Stomach (tissue), 4 donors: ENCODE measurements around the gene BCAM.

Experiments used
- EP300 ChIP-seq: sonication (generic); formaldehyde crosslinking; IDR thresholded peaks from one replicate; pipeline ENCODE4 v1.6.1; 2017; ENCODE audit warnings: antibody characterized with exemption
- POLR2A ChIP-seq, 4 donors: fragments of 450-650 bp; IDR thresholded peaks; one replicate each; pipeline ENCODE4 v1.6.1; 2016; ENCODE audit warnings: antibody characterized with exemption in 4 of 4, control low read depth in 2 of 4, mild to moderate bottlenecking in 1 of 4, moderate library complexity in 1 of 4

DNA sequence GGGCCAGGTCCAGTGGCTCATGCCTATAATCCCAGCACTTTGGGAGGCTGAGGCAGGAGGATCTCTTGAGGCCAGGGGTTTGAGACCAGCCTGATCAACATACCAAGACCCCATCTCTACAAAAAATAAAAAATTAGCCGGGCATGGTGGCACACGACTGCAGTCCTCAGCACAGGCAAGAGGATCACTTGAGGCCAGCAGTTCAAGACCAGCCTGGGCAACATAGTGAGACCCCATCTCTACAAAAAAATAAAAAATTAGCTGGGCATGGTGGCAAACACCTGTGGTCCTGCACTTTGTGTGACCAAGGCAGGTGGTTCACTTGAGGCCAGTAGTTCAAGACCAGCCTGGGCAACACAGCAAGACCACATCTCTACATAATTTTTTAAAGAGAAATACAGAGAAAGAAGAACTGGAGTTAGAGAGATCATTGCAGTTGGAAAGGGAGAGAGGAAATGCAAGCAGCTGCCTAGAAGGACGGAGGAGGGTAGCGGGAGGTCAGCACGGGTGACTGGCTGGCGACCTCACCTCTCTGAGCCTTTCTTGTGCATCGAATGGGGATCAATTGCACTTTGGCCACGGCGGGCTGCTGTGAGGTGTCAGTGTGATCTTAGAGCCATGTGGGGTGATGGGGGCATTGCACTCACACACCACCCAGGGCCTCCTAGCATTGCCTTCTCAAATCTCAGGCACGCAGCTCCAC lies 13.9 kb downstream of the BCAM start:
- TF ChIP-seq POLR2A (IDR thresholded peaks at IDR 0.05), result no peak
- no peak for TF ChIP-seq EP300
